Measurements from ENCODE around the gene SRSF9.
"Not testable (repeated sequence)": the region's sequence is repeated elsewhere in the genome, so short reads cannot be mapped to it uniquely, and the experiment has no call there.

The SRSF9 gene

GRCh38 chr12:120469450-120470149 lies at the start of gene SRSF9:
SRSF9 (minus strand) TSS chr12:120469748; CDS start chr12:120469609, 139 bp downstream.
- DNase-seq, result peak; percentile 96

- not testable (repeated sequence) for DNase-seq
Measured at GRCh38 chr12:120519324-120519723, 49.8 kb upstream of the SRSF9 start.

- DNase-seq, result no peak
Measured at GRCh38 chr12:120515496-120515895, 45.9 kb upstream of the SRSF9 start.

GRCh38 chr12:120514002-120514401 lies 44.5 kb upstream of the SRSF9 start:
- DNase-seq, result no peak

GRCh38 chr12:120508537-120508936 lies 39.0 kb upstream of the SRSF9 start:
- DNase-seq, result no peak

GRCh38 chr12:120504587-120504986 lies 35.0 kb upstream of the SRSF9 start:
- DNase-seq, result no peak

GRCh38 chr12:120500581-120500980 lies 31.0 kb upstream of the SRSF9 start:
- no peak for DNase-seq

- no peak for DNase-seq
Measured at GRCh38 chr12:120498870-120499515, 29.4 kb upstream of the SRSF9 start.

- no peak for DNase-seq
Measured at GRCh38 chr12:120497524-120498150, 28.1 kb upstream of the SRSF9 start.

GRCh38 chr12:120496413-120497340 lies 27.1 kb upstream of the SRSF9 start:
- peak; percentile 42 for DNase-seq

GRCh38 chr12:120495731-120496412 lies 26.3 kb upstream of the SRSF9 start, which contains the start of gene DYNLL1:
DYNLL1 (plus strand) TSS chr12:120496113; CDS start chr12:120496422, 309 bp downstream.
- peak; percentile 97 for DNase-seq

GRCh38 chr12:120495186-120495730 lies 25.7 kb upstream of the SRSF9 start:
- DNase-seq, result no peak

GRCh38 chr12:120490833-120491512 lies 21.4 kb upstream of the SRSF9 start:
- no peak for DNase-seq

- DNase-seq, result no peak
Measured at GRCh38 chr12:120490325-120490724, 20.8 kb upstream of the SRSF9 start.

GRCh38 chr12:120489018-120489417 lies 19.5 kb upstream of the SRSF9 start:
- DNase-seq, result no peak

GRCh38 chr12:120488057-120488640 lies 18.6 kb upstream of the SRSF9 start:
- no peak for DNase-seq

- not testable (repeated sequence) for DNase-seq
Measured at GRCh38 chr12:120487552-120487951, 18.0 kb upstream of the SRSF9 start.

- DNase-seq, result no peak
Measured at GRCh38 chr12:120485961-120486881, 16.7 kb upstream of the SRSF9 start.

GRCh38 chr12:120483621-120484020 lies 14.1 kb upstream of the SRSF9 start:
- no peak for DNase-seq
